SIG-M5 (cell line): Measurements from ENCODE around the gene ZCCHC2.

Source experiments
- DNase-seq: peaks from one replicate; lab custom pipeline; 2025; lab: John Stamatoyannopoulos, UW

The ZCCHC2 gene

DNA sequence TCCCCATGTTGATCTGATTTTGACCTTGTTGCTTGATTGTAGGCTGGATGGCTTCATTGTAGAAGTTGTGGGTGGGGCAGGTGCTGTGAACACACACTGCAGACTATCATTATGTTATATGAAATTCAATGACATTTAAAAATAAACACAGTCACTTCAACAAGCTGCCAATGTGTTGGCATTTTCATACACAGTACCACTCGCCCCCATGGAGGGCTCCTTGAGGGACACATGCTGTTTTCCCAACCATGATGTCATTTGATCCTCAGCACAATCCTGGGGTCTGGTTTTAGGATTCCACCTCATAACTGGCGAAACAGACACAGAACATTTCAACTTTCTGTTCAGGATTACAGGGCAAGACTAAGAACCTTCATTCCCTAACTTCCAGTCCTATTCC is 86.9 kb downstream of the ZCCHC2 start:
- DNase-seq: no peak

DNA sequence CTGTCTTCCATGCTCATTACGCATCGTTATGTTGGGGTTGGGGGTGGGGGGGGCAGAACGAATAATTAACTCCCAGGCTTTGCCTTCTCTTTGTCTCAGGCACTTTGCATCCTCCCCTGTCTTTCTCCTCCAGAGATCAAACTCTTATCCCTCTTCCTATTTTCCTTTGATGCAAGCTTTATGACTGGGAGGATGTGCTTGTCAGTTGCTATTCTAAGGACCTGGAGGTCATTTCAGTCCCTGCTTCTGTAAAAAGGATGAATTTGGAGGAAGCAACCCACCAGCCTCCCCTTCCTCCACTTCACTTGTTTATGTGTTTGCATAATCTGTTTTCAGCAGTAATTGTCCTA is 87.5 kb downstream of the ZCCHC2 start:
- no peak for DNase-seq

DNA sequence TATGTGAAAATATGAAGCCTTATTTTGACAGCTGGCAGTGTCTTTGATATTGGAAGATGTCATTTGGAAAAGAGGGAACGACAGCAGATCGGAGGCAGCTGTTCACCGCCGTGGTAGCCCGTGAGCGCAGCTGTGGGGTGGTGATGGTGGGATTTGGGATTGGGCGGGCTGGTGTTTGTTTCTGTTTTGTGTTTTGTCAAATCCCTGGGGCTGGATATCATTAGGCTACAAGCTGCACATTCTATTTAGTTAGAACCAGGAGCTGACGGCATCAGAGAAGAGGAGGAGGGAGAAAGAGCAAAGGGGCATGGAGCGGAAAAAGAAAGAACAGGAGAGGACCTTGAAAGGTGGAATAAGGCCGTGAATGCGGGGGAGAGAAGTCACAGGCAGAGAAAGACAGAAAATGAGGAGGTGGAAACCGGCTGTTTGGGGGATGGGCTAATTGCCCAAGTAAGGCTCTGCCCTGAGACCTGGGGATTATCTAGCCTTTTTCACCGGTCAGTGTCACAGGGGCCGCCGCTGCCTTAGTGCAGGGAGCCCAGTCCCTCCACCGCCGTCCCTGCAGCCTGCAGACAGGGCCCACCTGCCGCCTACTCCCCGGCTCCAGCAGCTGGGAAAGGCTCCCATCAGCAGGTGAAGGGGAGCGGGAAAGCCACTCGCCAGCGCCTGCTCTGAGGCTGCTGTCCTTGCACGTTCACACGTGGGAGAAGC is 88.0 kb downstream of the ZCCHC2 start:
- no peak for DNase-seq

DNA sequence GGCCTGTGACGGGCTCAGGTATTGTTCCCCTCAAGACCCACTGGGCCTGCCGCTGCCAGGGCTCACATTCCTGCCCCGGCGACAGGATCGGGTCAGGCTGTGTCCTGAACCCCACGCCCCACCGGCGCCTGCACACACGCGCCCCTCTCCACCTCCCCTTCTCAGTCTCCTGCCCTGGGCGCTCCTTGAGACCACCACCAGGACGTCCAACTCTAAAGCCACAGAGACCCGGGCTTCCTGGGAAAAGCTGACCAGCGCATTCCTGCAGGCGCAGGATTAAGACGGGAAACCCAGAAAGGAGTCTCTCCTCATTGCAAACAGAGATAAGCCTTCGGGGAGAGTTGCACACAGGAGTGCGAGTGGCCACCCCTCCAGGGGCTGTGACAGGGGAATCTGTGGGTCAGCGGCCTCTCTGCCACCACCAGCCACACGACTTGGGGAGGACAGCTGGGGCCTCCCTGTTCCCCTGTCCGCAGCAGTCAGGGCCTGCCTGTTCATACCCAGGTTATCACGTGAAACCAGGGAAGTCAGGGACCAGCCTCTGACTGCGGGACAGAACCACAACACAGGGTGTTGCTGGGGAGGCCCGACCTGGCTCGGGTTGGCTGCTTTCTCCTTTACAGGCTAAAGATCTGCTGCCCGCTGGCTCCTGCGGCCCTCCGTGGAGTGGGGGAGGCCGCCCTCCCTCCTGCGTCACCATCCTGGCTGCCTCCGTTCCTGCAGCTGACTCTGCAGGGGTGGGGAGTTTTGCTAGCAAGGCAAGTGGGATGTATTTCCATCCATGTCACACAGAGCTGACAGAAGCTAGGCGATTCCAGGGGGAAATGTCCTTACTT is 88.8 kb downstream of the ZCCHC2 start:
- no peak for DNase-seq

DNA sequence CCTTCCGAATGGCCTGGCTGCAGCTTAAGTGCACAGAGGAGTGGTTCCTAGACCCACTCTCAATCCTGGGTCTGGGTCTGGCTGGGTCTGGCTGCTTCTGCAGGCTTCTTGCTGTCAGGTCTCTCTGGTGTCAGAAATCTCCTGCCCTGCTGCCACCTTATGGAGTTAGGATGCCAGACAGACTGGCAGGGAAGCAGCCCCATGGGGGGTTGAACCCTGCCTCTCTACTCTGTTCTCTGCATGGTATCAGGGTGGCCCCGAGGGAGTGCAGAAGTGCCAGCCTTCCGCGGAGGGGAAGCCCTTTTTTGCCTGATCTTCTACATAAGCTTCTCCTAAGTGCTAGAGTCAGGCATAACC is 89.4 kb downstream of the ZCCHC2 start:
- no peak for DNase-seq

DNA sequence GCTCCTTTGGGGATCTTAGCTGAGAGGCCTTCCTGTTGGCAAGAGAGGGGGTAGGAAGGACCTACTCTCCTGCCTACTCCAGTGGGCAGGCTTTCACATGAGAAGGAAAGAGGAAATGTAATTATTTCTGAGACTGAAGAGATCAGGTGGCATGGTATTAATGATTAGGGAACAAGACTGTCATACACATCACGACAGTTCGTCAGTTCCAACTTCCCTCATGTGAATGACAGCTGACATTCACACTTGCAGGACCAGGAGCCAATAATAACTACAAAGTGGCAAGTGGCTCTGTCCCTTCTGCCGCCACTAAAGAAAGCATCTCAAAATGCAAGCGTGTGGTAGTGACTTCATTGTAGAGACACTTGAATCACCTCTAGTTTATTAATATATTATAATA is 90.0 kb downstream of the ZCCHC2 start:
- DNase-seq: no peak

DNA sequence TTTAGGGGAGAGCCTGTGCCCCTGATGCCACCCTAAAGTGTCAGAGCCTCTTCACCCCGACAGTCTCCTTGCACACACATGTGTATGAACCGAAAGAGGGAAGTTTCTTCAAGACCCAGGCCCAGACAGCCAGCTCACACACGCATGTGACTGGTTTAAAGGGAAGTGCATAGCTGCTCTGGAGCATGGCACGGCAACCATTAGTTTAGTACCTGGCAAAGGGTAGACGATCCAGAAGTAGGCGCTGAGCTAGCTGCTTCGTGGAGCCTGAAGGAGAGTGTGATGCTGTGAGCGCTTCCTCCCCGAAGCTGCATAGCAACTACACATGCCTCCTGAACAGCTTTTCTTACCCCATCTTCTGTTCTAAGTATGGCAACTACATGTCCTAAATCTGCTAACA is 91.7 kb downstream of the ZCCHC2 start:
- DNase-seq: no peak

DNA sequence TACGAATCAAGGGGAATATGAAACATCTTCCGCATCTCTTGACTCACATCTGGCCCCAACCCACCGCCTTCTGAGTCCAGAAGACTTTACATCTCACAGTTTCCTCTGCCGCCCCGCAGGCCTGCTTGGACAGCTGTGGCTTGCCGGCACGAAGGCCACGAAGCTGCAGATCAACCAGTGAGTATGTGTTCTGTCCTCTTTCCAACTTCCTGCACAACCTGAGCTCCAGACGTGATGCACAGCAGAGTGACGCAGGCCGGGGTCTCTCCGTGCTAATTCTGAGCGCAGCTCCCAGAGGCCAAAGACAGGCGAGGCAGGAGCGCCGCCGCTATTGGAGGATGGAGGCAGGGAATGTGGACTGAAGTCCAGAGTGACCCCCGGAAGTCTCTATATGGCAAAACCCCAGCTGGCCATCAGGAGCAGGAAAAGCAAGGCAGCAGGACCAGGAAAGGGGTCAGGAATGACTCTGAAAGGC is 93.5 kb downstream of the ZCCHC2 start:
- no peak for DNase-seq

DNA sequence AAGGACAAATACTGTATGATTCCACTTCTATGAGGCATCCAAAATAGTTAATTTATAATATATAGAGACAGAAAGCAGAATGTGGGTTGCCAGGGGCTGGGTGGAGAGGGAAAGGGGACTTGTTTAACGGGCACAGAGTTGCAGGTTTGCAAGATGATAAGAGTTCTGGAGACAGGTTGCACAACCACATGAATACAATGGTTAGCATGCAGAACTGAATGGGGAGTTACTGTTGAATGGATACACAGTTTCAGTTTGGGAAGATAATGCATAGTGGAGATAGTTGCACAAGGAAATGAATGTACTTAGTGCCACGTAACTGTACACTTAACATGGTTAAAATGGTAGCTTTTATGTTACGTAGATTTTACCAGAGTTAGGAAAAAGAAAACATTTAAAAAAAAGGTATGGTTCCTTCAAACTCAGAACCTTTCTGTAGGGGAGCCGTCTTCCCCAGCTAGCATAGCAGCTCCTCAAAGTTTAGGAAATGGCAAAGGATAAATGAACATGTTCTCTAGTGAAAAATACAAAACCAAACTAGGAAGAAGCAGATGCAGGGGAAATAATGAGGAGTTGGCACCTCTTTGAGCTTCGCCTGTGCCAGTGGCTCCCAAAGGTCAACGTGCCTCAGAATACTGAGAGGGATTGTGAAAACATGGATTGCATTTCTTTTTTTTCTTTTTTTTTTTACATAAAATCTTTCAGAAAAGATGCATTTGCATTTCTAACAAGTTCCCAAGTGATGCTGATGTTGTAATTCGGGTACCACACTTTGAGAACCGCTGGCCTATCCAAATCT is 95.2 kb downstream of the ZCCHC2 start:
- DNase-seq: no peak

DNA sequence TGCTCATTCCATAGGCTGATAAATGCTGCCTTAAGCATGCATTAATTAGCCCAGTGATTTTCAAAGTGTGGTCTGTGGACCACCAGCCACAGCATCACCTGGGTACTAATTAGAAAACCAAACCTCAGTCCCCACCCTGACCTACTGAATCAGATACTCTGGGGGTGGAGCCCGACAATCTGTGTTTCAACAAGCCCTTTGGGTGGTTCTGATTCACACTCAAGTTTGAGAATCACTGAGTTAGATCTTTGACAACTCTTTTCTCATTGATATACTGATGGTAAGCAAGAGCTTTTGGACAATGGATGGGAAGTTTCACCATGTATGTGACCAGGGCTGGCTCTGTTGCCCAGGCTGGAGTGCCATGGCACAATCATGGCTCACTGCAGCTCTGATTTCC is 95.9 kb downstream of the ZCCHC2 start:
- DNase-seq: no peak

DNA sequence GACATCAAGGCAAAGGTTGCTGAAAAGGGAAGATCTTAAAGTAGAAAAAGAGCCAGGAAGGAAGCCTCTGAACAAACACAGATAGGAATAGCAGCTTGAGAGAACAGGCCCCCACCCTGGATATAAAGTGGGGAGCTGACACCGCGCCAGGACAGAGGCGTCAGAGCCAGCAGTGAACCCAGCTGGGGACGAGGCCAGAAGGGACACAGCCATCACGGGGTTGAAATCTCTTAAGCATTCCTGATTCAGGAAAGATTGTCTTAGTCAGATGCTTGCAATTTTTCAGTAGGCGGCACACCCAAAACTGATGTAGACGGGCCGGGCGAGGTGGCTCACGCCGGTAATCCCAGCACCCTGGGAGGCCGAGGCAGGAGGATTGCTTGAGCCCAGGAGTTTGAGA is 98.7 kb downstream of the ZCCHC2 start:
- no peak for DNase-seq

DNA sequence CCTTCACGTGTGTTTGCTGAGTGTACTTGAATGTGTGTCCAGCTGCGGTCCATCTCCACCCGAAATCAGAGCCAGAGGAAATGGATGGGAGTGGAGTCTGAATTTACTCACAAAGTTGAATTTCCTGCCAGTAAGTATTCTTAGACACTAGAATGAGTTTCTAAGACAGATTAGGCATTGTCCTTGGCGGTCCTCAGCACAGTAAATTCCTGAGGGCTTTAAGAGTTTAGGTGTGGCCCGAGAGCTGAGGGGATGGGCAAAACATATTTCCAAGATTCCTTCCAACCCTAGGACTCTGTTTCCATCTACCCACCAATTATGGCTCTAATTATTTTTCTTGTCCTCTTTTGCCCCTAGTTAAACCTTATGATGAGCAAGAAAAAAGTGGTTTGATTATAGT is 102.2 kb downstream of the ZCCHC2 start:
- DNase-seq: no peak
